GM10248 (cell line): ENCODE data around the gene RALBP1.
A peak's percentile ranks its signal among the peaks of the same experiment; 100 is the strongest.
"Not testable (repeated sequence)": the region's sequence is repeated elsewhere in the genome, so short reads cannot be mapped to it uniquely, and the experiment has no call there.

Experiments
- CTCF ChIA-PET: fragments of 300-600 bp; sonication (Branson Sonifier 250); formaldehyde crosslinking; extraction: SDS; loops from one replicate; lab custom pipeline; 2021; ENCODE audit warnings: antibody characterized with exemption; lab: Yijun Ruan, JAX
- POLR2A ChIA-PET: fragments of 350-650 bp; sonication (Branson Sonifier 250); formaldehyde crosslinking; extraction: SDS; loops from one replicate; lab custom pipeline; 2020; ENCODE audit warnings: antibody characterized with exemption; lab: Yijun Ruan, JAX
- DNase-seq: peaks from one replicate; pipeline ENCODE4 v3.0.0; 2012; ENCODE audit errors: extremely low spot score
- TF ChIP-seq, protein P1 (sequence below): IDR thresholded peaks from 2 replicates; pipeline ENCODE4 v1.5.1; 2012; ENCODE audit warnings: mild to moderate bottlenecking, low read depth; ENCODE audit errors: extremely low read depth, missing control alignments, control extremely low read depth

Gene RALBP1

DNA sequence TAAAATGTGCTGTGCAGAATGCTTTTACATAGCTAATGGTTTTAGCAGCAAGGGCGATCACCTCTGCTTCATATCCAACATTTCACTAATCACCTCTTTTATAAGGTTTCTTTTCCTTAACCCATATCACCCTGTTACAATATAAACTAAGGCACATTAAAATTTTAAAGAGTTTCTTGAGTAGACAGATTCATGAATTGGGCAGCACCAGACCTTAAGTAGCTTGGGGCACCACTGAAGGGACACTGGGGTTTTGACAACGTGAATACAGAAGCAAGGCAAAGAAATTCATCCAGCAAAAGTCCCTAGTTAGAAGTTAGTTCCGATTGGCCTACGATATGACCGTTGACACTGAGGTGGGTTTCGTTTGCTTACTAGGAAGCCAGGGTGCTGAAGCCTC is 44.0 kb upstream of the RALBP1 start:
- TF ChIP-seq, protein P1, sequence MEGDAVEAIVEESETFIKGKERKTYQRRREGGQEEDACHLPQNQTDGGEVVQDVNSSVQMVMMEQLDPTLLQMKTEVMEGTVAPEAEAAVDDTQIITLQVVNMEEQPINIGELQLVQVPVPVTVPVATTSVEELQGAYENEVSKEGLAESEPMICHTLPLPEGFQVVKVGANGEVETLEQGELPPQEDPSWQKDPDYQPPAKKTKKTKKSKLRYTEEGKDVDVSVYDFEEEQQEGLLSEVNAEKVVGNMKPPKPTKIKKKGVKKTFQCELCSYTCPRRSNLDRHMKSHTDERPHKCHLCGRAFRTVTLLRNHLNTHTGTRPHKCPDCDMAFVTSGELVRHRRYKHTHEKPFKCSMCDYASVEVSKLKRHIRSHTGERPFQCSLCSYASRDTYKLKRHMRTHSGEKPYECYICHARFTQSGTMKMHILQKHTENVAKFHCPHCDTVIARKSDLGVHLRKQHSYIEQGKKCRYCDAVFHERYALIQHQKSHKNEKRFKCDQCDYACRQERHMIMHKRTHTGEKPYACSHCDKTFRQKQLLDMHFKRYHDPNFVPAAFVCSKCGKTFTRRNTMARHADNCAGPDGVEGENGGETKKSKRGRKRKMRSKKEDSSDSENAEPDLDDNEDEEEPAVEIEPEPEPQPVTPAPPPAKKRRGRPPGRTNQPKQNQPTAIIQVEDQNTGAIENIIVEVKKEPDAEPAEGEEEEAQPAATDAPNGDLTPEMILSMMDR = no peak
- POLR2A ChIA-PET = no interaction called here
- CTCF ChIA-PET = interaction anchor here (1.3 kb wide), 1 partner anchor 65 kb away, joined by 4 read pairs; no protein-coding TSS in a partner anchor
- DNase-seq = no peak

DNA sequence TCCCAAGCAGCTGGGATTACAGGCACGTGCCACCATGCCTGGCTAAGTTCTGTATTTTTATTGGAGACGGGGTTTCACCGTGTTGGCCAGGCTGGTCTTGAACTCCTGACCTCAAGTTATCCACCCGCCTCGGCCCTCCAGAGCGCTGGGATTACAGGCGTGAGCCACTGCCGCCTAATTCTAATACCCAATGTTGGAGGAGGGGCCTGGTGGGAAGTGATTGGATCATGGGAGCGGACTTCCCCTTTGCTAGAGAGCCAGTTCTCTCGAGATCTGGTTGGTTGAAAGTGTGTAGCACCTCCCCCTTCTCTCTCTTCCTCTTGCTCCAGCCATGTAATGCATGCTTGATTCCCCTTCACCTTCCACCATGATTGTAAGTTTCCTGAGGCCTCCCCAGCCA is 42.2 kb upstream of the RALBP1 start:
- POLR2A ChIA-PET = interaction anchor here (0.7 kb wide), 1 partner anchor 158 kb away, joined by 4 read pairs; no protein-coding TSS in a partner anchor
- CTCF ChIA-PET = interaction anchor here (1.1 kb wide), 1 partner anchor 30 kb away, joined by 3 read pairs; no protein-coding TSS in a partner anchor
- DNase-seq = not testable (repeated sequence)

DNA sequence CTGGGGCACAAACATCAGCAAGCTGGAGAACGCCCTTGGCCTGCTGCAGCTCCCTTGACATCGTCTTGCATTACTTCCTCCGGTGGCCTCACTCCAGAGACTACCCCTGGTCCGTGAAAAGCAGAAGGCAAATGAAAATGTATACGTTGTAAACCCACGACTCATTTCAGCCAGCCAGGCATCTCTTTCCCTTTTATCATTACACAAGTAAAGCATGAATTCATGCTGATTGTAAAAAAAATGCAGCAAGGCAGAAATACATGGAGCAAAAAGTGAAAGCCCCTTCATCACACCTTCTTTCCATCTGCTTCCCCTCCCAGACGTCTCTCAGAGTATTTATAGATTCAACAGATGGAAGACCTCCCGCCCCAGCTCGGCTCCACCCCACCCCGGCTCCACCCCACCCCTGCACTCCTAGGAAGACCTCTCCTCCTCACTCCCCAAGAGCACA is 41.6 kb upstream of the RALBP1 start:
- CTCF ChIA-PET = interaction anchor here (1.1 kb wide), 1 partner anchor 29 kb away, joined by 3 read pairs; no protein-coding TSS in a partner anchor
- POLR2A ChIA-PET = no interaction called here
- peak; percentile 49 for DNase-seq
- TF ChIP-seq, protein P1 = no peak

DNA sequence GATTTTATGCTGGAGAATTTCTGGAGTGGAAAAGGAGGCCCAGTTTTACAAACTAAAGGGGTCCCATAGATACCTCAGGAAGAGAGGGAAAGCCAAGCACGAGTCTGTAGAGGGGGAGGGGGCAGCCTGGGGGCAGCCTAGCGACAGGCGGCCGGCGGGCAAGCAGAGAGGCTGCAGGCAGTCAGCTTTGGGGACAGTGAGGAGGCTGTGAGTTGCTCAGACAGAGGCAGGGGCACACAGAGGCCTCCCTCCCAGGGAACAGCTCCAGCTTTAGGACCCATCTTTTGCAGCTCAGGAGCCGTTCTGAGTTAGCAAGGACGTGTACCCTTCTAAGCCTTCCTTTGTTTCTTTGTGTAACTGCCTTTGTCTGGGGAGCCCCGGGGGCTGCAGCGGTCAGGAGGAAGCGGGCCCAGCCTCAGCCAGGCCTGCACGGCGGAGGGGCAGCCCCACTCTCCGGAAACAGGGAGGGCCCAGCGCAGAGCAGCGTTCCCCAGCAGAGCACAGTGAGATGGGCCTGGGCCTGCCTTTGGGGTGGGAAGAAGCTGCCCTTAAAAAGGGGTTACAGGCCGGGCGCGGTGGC is 41.1 kb upstream of the RALBP1 start:
- TF ChIP-seq, protein P1 = no peak
- ChIA-PET CTCF (no interaction called here), POLR2A (no interaction called here)
- DNase-seq = peak; percentile 78

DNA sequence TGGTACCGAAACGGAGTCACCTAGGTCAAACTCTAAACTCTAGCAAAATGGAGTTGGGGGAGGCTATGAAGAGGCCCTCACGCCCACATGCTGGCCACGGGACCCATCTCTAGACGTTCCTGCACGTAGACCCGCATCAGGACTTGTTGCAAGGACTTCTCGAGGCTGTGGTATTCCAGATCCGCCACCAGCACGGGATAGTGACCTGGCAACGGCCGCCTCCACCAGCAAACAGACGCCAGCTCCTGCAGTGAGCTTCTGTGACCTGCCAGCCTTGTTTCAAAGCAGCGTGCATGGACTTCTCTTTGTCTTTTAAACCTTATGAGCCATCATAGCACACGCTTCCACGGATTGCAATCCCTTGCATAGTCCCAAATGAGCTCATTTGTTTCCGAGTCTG is 40.3 kb upstream of the RALBP1 start:
- ChIA-PET POLR2A (no interaction called here), CTCF (interaction anchor here (0.9 to 1.0 kb wide), 2 partner anchors 8 to 27 kb away, joined by 4 read pairs; no protein-coding TSS in a partner anchor)
- TF ChIP-seq, protein P1 = no peak
- DNase-seq = no peak

DNA sequence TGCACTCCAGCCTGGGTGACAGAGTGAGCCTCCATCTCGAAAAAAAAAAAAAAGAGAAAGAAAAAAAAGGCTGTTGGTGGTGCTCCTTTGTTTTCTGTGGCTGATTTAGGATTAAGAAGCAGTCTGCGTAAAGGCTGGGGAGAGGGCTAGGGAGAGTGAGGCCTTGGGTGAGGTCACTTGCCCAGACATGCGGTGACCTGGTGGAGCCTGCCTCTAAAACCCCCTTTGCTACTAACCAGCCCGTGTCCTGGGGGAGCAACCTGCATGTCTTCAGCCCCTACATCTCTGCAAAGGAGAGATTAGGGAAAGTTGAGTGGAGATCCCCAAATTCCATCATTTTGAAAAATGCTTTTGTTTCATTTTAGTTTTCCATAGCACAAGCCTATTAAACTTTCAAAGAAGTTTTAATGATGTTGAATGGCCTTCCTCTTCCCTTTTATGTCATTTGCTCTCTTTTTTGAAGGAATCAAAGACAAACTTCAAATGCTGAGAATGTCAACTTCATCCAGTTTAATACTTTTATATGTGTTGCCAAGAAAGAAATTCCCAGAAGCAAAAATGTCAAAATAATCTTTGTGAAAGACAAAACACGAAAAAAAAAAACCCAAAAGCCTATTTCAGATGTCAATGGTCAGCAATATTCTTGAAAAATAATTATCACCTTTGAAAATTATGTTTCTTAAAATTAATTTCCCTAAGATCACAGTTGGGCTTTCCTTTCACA is 38.9 kb upstream of the RALBP1 start:
- ChIA-PET POLR2A (no interaction called here), CTCF (no interaction called here)
- DNase-seq = no peak
- TF ChIP-seq, protein P1 = no peak

DNA sequence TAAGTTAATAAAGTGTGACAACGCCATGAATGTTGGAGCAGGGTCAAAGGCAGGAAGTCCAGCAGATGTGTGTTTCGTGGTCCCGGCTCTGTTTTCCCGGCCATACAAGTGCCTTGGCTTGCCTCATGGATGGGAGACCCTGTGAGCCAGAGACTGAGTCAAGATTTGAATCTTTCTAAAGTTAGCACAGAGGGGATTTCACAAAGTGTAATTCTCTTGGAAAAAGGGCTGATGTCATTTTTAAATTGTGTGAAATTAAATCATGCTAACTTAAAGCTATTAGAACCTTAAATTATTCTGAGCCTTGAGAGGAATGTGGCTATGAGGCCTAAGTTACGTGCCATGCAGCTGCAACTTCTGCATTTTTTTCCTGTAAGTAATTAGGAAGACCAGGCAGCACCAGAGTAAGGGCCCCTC is 38.3 kb upstream of the RALBP1 start:
- CTCF ChIA-PET = no interaction called here
- TF ChIP-seq, protein P1 = no peak
- no peak for DNase-seq
- POLR2A ChIA-PET = no interaction called here
